IPS-15b (cell line): Measurements from ENCODE around the gene IMP4.

Experiments
- H3K27me3 ChIP-seq: one replicate; pipeline ENCODE4 v1.6.1; 2013; ENCODE audit warnings: low read length; ENCODE audit not compliant: control insufficient read depth, insufficient read depth
- H3K36me3 ChIP-seq: one replicate; pipeline ENCODE4 v1.6.1; 2013; ENCODE audit warnings: low read length; ENCODE audit not compliant: control insufficient read depth, insufficient read depth
- H3K4me1 ChIP-seq: one replicate; pipeline ENCODE4 v1.6.1; 2013; ENCODE audit warnings: mild to moderate bottlenecking, low read length; ENCODE audit not compliant: control insufficient read depth, insufficient read depth
- H3K4me3 ChIP-seq: one replicate; pipeline ENCODE4 v1.5.1; 2013; ENCODE audit warnings: low read depth, low read length
- H3K9ac ChIP-seq: one replicate; pipeline ENCODE4 v1.6.1; 2013; ENCODE audit warnings: low read depth, mild to moderate bottlenecking, low read length
- H3K9me3 ChIP-seq: one replicate; pipeline ENCODE4 v1.6.1; 2013; ENCODE audit warnings: mild to moderate bottlenecking, low read length; ENCODE audit not compliant: control insufficient read depth, insufficient read depth

The IMP4 gene

GRCh38 chr2:130342533-130343275 lies at the start of gene IMP4:
TSS of gene IMP4 (plus strand) at chr2:130342897. CDS start at chr2:130342933, 36 bp downstream.
- Histone ChIP-seq H3K4me1 (peaks cover 3% of the 10 kb centered on the region), H3K9ac (peak within 1 kb of the TSS; percentile 62), H3K27me3 (no peaks in the 10 kb centered on the region), H3K4me3 (peak within 1 kb of the TSS; percentile 82), H3K36me3 (peaks cover 31% of the 10 kb centered on the region), H3K9me3 (no peaks in the 10 kb centered on the region)

- Histone ChIP-seq H3K27me3 (no peaks in the 10 kb centered on the region), H3K4me1 (no peaks in the 10 kb centered on the region), H3K4me3 (no peak overlapping the region), H3K9me3 (no peaks in the 10 kb centered on the region), H3K9ac (no peak overlapping the region), H3K36me3 (no peaks in the 10 kb centered on the region)
Measured at GRCh38 chr2:130300258-130300969, 42.3 kb upstream of the IMP4 start.

- H3K9me3 ChIP-seq, result no peaks in the 10 kb centered on the region
- H3K27me3 ChIP-seq, result no peaks in the 10 kb centered on the region
- no peak overlapping the region for H3K9ac ChIP-seq
- no peaks in the 10 kb centered on the region for H3K4me1 ChIP-seq
- H3K36me3 ChIP-seq, result no peaks in the 10 kb centered on the region
- no peak overlapping the region for H3K4me3 ChIP-seq
Measured at GRCh38 chr2:130300970-130301348, 41.7 kb upstream of the IMP4 start.

GRCh38 chr2:130302164-130302886 lies 40.4 kb upstream of the IMP4 start:
- no peaks in the 10 kb centered on the region for H3K36me3 ChIP-seq
- H3K4me3 ChIP-seq, result no peak overlapping the region
- no peak overlapping the region for H3K9ac ChIP-seq
- no peaks in the 10 kb centered on the region for H3K27me3 ChIP-seq
- H3K4me1 ChIP-seq, result no peaks in the 10 kb centered on the region
- no peaks in the 10 kb centered on the region for H3K9me3 ChIP-seq

- Histone ChIP-seq H3K4me3 (no peak overlapping the region), H3K9me3 (no peaks in the 10 kb centered on the region), H3K36me3 (no peaks in the 10 kb centered on the region), H3K9ac (no peak overlapping the region), H3K4me1 (no peaks in the 10 kb centered on the region), H3K27me3 (no peaks in the 10 kb centered on the region)
Measured at GRCh38 chr2:130303169-130303568, 39.5 kb upstream of the IMP4 start.

GRCh38 chr2:130304726-130305125 lies 38.0 kb upstream of the IMP4 start:
- Histone ChIP-seq H3K4me1 (no peaks in the 10 kb centered on the region), H3K4me3 (no peak overlapping the region), H3K36me3 (no peaks in the 10 kb centered on the region), H3K9ac (no peak overlapping the region), H3K9me3 (no peaks in the 10 kb centered on the region), H3K27me3 (peaks cover 2% of the 10 kb centered on the region)

GRCh38 chr2:130307850-130308249 lies 34.8 kb upstream of the IMP4 start:
- H3K9me3 ChIP-seq, result no peaks in the 10 kb centered on the region
- no peaks in the 10 kb centered on the region for H3K4me1 ChIP-seq
- no peaks in the 10 kb centered on the region for H3K36me3 ChIP-seq
- H3K4me3 ChIP-seq, result no peak overlapping the region
- H3K27me3 ChIP-seq, result peaks cover 6% of the 10 kb centered on the region
- H3K9ac ChIP-seq, result no peak overlapping the region

- H3K9me3 ChIP-seq, result no peaks in the 10 kb centered on the region
Measured at GRCh38 chr2:130310881-130311280, 31.8 kb upstream of the IMP4 start.

GRCh38 chr2:130313812-130314334 lies 28.8 kb upstream of the IMP4 start:
- Histone ChIP-seq H3K4me1 (no peaks in the 10 kb centered on the region), H3K4me3 (no peak overlapping the region), H3K27me3 (peaks cover 6% of the 10 kb centered on the region), H3K9me3 (no peaks in the 10 kb centered on the region), H3K36me3 (no peaks in the 10 kb centered on the region), H3K9ac (no peak overlapping the region)

More at GRCh38 chr2:130310881-130311280, 31.8 kb upstream of the IMP4 start:
- peaks cover 6% of the 10 kb centered on the region for H3K27me3 ChIP-seq
- no peak overlapping the region for H3K9ac ChIP-seq
- H3K4me3 ChIP-seq, result no peak overlapping the region
- no peaks in the 10 kb centered on the region for H3K4me1 ChIP-seq
- H3K36me3 ChIP-seq, result no peaks in the 10 kb centered on the region

- H3K36me3 ChIP-seq, result no peaks in the 10 kb centered on the region
- H3K27me3 ChIP-seq, result peaks cover 6% of the 10 kb centered on the region
- no peaks in the 10 kb centered on the region for H3K4me1 ChIP-seq
- H3K9ac ChIP-seq, result no peak overlapping the region
- no peaks in the 10 kb centered on the region for H3K9me3 ChIP-seq
- no peak overlapping the region for H3K4me3 ChIP-seq
Measured at GRCh38 chr2:130314377-130314776, 28.3 kb upstream of the IMP4 start.

- Histone ChIP-seq H3K4me1 (no peaks in the 10 kb centered on the region), H3K36me3 (no peaks in the 10 kb centered on the region), H3K9me3 (no peaks in the 10 kb centered on the region), H3K9ac (no peak overlapping the region), H3K4me3 (no peak overlapping the region), H3K27me3 (no peaks in the 10 kb centered on the region)
Measured at GRCh38 chr2:130316596-130316995, 26.1 kb upstream of the IMP4 start.
